SK-N-SH treated with all-trans-retinoic acid at 6 μM for 48 hours (cell line): ENCODE measurements around the gene VIM.

Experiments used
- ISL1 ChIP-seq: fragments of 250-450 bp; sonication (Bioruptor Pico); IDR thresholded peaks from 2 replicates; pipeline ENCODE4 v2.1.2; 2022; ENCODE audit warnings: mild to moderate bottlenecking, moderate library complexity
- OSR1 ChIP-seq: fragments of 250-450 bp; sonication (Bioruptor Pico); IDR thresholded peaks from 2 replicates; pipeline ENCODE4 v1.8.0; 2022; ENCODE audit warnings: moderate library complexity, mild to moderate bottlenecking, inconsistent platforms
- ZFP30 ChIP-seq: fragments of 450-650 bp; formaldehyde crosslinking; IDR thresholded peaks from 2 replicates; pipeline ENCODE4 v1.5.0; 2022; ENCODE audit warnings: mild to moderate bottlenecking, moderate library complexity

- TF ChIP-seq ISL1 (CRISPR knock-in tag) (no peak), ZFP30 (CRISPR knock-in tag) (no peak), OSR1 (CRISPR knock-in tag) (no peak)
Measured at GRCh38 chr10:17196573-17196972, 31.5 kb upstream of the VIM start.
